GM12874 (cell line): ENCODE results near the gene C4orf50.

Experiments used
- TF ChIP-seq, protein P1 (sequence below): IDR thresholded peaks from 2 replicates; pipeline ENCODE4 v1.5.1; 2011; ENCODE audit warnings: low read depth, mild to moderate bottlenecking, control low read depth, low read length, moderate library complexity; ENCODE audit not compliant: insufficient read depth

Gene C4orf50

DNA sequence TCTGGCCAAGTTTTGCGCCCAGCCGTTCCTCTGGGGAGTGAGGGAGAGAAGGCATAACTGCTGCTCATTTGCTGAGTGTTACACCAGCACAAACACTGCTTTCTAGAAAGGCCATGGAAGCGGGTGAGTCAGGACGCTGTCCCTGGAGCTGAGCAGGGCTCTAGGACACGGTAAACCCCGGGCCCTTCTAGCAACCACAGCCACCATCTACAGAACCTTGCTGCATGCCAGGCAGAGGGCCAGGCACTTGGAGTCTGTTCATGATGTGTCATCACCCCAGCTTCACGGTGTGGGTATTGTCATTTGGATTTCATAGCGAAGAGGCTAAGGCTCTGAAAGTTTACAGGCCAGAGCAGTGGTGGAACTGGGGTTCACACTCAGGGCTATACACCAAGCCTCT is 31.8 kb upstream of the C4orf50 start:
- TF ChIP-seq, protein P1, sequence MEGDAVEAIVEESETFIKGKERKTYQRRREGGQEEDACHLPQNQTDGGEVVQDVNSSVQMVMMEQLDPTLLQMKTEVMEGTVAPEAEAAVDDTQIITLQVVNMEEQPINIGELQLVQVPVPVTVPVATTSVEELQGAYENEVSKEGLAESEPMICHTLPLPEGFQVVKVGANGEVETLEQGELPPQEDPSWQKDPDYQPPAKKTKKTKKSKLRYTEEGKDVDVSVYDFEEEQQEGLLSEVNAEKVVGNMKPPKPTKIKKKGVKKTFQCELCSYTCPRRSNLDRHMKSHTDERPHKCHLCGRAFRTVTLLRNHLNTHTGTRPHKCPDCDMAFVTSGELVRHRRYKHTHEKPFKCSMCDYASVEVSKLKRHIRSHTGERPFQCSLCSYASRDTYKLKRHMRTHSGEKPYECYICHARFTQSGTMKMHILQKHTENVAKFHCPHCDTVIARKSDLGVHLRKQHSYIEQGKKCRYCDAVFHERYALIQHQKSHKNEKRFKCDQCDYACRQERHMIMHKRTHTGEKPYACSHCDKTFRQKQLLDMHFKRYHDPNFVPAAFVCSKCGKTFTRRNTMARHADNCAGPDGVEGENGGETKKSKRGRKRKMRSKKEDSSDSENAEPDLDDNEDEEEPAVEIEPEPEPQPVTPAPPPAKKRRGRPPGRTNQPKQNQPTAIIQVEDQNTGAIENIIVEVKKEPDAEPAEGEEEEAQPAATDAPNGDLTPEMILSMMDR: no peak

DNA sequence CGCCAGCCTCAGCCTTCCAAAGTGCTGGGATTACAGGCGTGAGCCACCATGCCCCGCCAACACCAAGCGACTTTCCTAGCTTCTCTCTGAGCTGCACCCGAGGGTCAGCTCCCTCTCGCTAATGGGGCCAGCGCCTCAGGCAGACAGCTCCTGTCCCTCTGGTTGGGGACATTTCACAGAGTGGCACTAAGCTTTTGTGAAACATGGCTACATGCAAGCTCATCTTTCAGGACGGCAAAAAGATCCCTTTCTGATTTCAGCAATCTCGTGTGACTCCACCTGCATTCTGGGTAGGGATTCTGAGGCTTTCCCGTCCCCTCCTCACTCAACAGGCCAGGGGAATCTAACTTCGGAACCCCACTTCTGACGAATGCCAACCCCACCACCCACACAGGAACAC is 31.0 kb upstream of the C4orf50 start:
- TF ChIP-seq, protein P1: no peak

DNA sequence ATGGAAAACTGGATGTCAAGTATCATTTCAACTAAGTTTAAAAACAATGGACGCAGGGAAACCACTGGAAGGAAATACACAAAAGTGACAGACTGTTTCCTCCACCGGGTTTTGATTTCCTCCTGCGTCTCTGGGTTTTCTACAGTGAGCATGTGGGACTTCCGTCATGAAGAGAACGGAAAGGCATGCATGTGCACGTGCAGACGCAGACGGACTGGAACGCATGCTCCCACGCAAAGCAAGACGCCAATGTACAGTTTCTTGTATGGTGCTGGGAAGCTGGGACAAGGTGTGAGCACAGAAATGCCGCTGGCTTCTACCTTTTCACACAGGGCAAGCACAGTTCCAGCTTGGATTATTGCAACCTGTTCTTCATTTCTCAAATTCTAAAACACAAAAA is 30.3 kb upstream of the C4orf50 start:
- TF ChIP-seq, protein P1: no peak

DNA sequence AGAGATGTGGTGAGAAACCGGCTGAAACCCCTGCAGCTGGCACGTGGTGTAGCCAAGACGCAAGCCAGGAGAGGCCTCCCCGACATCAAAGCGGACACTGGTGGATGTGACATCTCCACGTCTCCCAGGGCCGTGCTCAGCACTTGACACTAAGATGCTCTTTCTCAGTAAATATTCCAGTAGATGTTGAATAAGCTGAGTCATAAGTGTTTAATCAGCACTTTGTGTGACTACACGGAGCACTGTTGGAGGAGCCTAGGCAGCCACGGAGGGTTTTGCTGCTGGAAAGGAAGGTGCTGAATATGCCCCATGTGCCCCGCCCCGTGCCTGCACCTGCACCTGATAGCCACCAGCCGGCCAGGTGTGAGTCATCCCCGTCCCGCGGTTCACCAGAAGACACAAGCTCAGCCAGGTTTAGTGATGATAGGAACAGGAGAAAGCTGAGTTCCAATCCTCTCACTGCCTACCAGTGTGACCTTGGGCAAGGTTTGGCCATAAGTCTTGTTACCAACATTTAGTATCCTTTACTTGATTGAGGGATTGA is 29.0 kb upstream of the C4orf50 start:
- TF ChIP-seq, protein P1: no peak

DNA sequence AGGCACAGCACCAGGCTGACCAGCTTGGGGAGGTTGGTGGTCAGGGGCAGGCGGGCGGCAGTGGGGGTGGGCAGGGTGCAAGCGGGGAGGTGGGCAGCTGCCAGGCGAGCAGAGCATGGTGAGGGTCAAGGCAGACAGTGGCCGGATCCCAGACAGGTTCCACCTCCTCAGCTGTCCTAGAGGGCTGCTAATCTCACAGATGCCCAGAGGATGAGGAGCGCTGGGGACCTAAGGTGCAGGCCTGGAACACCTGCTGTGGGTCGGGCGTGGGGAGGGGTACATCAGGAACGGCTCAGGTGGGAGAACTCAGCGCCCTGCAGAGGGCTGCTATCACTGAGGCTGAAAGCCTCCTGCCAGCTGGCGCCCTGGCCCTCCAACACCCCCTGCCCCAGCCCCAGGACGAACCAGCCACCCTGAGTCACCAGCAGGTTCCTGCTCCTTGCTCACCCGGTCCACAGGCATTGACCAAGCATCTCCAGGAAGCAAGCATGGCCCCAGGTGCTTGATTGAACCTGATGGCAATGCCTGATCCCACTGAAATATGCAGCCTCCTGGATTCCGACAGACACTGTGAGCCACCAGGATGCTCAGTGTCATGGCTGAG is 28.4 kb upstream of the C4orf50 start:
- TF ChIP-seq, protein P1: no peak

DNA sequence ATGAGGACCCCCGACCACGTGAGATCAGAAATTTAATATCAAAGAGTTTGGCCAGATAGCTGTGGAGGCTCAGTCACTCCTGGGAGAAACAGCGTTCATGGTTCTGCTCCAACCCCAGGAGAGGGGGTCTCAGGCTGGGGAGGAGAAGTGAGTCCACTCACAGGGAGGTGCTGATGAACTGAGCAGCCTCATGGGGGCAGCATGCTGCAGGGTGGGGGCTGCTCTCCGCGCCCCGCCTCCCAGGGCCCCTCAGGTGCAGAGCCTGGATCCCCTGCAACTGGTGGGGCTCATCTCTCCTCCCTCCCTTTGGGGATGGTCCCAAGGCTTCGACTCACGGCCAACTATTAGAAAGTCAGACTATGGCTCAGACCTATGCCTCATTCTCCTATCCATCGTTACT is 26.6 kb upstream of the C4orf50 start:
- TF ChIP-seq, protein P1: no peak

DNA sequence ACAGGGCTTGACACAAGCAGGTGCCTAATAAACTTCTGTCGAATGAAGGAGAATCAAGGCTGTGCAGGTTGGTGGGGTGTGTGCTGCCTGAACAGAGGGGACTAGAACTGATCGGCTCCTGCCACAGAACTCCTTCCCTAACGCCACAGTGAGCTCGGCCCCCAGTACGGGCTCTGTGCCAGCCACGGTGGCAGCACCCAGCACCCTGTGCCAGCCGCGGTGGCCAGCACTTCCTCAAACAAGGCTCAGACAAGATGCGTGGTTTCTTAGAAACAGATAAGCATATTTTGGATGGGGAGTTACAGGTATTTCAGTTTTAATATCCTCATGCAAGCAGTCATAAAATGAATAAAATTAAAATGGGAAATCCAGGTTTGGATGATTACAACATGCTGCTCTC is 26.0 kb upstream of the C4orf50 start:
- TF ChIP-seq, protein P1: no peak
